Ovary (tissue), 3 donors: Measurements from ENCODE around the gene FANCC.
"Not testable (repeated sequence)": the region's sequence is repeated elsewhere in the genome, so short reads cannot be mapped to it uniquely, and the experiment has no call there.

Experiments used
- POLR2A ChIP-seq: fragments of 450-650 bp; IDR thresholded peaks from one replicate; pipeline ENCODE4 v1.6.1; 2017; ENCODE audit warnings: antibody characterized with exemption, mild to moderate bottlenecking, moderate library complexity
- TF ChIP-seq, protein P1 (sequence below), 3 donors: fragments of 450-650 bp in 2 of 3; fragments of 200-600 bp in 1 of 3; IDR thresholded peaks; one replicate each; pipeline versions ENCODE4 v1.5.1 to v1.8.0; 2016 to 2022; ENCODE audit warnings: antibody characterized with exemption in 3 of 3, mild to moderate bottlenecking in 1 of 3
- donor health status: DM: no; HTN: no; CAD: no.

DNA sequence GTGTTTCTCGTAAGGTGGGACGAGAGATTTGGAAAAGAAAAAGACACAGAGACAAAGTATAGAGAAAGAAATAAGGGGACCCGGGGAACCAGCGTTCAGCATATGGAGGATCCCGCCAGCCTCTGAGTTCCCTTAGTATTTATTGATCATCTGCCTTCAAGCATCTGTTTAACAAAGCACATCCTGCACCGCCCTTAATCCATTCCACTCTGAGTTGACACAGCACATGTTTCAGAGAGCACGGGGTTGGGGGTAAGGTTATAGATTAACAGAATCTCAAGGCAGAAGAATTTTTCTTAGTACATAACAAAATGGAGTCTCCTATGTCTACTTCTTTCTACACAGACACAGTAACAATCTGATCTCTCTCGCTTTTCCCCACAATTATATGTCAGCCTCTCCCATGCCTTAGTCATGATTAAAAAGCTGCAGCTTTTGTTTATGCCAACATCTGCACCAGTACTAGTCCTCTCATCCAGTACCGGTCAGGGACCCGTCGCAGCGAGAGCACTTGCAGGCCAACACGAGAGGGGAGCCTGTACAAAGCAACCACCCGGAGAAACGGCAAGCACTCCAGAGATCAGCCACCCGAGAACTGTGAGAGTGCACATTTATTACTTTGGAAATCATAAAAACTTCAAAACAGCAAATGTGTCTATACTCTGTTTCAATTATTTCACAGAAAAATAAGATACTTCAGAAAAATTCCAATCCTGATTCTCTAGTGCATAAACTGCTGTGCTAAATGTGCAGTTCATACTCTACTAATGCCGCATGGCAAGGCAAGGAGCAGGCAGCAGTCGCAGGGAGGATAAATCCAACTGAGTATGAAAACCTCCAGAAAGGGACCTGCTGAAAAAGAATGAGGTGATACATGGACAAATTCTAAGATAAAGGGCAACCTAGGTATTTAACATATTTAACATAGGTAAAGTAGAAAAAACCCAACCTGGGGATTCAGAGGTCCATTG is 47.4 kb downstream of the FANCC start:
- TF ChIP-seq, protein P1, sequence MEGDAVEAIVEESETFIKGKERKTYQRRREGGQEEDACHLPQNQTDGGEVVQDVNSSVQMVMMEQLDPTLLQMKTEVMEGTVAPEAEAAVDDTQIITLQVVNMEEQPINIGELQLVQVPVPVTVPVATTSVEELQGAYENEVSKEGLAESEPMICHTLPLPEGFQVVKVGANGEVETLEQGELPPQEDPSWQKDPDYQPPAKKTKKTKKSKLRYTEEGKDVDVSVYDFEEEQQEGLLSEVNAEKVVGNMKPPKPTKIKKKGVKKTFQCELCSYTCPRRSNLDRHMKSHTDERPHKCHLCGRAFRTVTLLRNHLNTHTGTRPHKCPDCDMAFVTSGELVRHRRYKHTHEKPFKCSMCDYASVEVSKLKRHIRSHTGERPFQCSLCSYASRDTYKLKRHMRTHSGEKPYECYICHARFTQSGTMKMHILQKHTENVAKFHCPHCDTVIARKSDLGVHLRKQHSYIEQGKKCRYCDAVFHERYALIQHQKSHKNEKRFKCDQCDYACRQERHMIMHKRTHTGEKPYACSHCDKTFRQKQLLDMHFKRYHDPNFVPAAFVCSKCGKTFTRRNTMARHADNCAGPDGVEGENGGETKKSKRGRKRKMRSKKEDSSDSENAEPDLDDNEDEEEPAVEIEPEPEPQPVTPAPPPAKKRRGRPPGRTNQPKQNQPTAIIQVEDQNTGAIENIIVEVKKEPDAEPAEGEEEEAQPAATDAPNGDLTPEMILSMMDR (IDR thresholded peaks at IDR 0.05) = not testable (repeated sequence)
- TF ChIP-seq POLR2A = not testable (repeated sequence)
